GM19455 (cell line): Measurements from ENCODE around the gene SCG3.

Source experiments
- ATAC-seq: cut with Tn5 transposase; IDR thresholded peaks from one replicate; pipeline ENCODE4 v1.9.1; 2021; ENCODE audit not compliant: unreplicated experiment

SCG3 gene

DNA sequence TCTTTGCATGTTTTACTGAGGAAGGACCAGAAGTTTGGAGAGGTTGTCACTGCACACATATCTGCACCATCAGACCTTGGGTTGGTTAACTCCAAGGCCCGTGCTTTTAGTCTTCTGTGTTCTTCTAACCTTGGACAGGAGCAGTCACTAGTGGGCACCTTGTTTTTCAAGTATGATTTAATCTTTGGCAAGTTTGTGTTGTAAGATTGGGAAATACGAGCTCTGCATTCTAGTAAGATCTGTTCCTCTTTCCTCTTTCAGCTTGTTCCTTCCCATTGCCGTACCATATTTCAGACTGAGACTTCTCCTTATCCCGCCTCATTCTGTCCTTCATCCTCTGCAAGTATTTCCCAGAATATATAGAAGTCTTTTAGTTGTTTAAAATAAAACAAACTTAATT, 75.2 kb downstream of the SCG3 start:
- no peak for ATAC-seq

- ATAC-seq = no peak
Observed at GRCh38 chr15:51757450-51757849, 76.1 kb downstream of the SCG3 start.

DNA sequence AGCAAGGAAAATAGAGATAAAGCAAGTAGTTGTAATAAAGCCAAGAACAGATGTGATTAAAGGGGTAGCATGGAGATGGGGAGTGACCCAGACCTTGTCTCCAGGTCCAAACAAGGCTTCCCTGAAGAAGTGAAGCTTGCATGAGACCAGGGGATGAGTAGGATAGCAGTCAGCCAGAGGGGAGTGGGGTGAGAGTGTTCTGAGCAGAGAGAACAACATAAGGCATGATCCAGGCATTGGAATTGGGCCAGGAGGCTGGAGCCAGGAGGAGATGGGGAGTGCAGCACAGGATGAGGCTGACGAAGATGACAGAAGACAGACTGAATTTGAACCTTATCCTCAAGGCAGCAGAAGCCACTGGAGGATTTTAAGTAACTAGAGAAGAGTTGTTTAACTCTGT, 77.3 kb downstream of the SCG3 start:
- no peak for ATAC-seq

DNA sequence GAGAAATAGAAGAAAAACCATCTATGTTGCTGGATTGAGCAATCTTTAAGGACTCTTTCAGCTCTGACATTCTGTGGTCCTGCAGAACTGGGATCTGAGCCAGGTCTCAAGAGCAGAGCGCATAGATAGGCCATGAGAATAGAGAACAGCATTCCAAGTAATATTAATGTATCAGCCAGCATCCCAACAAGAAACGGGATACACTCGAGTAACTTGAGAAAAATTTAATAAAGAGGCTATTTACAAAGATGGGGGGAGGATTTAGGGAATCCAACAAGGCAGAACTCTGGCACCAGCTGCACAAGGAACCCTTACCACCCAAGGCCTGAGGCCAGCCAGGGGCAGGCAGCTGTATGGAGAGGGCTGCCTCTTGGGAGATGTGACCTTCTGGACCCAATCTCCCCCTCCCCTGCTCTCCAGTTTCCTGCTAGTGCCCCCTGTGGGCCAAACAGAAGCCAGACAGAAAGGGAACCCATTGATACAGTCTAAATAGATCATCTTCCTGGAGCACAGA, 78.3 kb downstream of the SCG3 start:
- no peak for ATAC-seq

- no peak for ATAC-seq
Observed at GRCh38 chr15:51760805-51761204, 79.5 kb downstream of the SCG3 start.

DNA sequence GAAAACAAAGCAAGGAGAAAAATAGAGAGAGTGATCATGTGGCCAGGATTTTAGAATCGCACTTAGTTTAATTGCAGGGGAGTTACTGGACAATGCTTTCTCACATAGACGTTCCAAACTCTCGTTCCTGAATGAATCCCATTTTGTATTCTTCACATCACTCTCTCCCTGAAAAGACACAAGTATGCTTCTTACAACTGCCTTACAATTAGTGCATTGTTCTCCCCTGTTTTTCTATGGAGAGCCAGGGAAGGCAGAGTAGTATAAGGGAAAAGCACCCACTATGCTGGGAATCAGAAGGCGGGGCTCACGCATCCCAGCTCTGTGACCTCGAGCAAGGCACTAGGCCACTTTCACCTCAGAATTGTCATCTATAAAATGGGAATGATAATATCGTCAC, 84.4 kb downstream of the SCG3 start:
- ATAC-seq = no peak

- ATAC-seq = no peak
Observed at GRCh38 chr15:51766341-51766740, 85.0 kb downstream of the SCG3 start.

DNA sequence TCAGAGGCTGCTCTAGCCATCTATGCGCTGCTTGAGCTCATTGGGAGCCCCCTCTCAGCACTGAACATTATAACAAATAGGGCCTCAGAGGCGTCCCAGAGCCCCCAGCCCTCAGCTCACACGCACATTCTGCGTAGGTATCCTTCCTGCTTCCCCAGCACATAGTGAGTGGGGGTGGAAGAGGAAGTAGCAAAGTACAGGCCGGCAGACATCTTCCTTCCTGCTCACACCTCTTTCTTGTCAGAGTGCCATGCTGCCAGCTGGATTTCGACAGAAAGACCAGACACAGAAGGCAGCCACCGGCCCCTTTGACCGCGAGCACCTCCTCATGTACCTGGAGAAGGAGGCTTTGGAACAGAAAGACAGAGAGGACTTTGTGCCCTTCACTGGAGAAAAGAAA, 86.7 kb downstream of the SCG3 start:
- no peak for ATAC-seq
